HepG2 (cell line): ENCODE results near the gene HADHA. TPM values are rescaled to one million over a fixed set of nuclear protein-coding genes. Genes with fewer than 3 reads are reported as not detected.

Experiments used
- ATAC-seq: fragments of 200-7000 bp; cut with Tn5 transposase; 3 replicates; pipeline ENCODE4 v1.9.1; 2020; ENCODE audit warnings: mild to moderate bottlenecking, moderate library complexity
- BruUV-seq: library from RNA; stranded (reverse); fragments of 400-500 nt; replicated peaks from 2 replicates; lab custom pipeline; 2021; lab: Mats Ljungman, UMichigan
- CTCF ChIA-PET: fragments of 300-600 bp; formaldehyde crosslinking; extraction: SDS; loops from one replicate; lab custom pipeline; 2021; ENCODE audit warnings: low total read pairs, inconsistent platforms, low intra/inter-chr PET ratio; lab: Yijun Ruan, JAX
- POLR2A ChIA-PET: fragments of 350-600 bp; sonication (Branson Sonifier 250); formaldehyde crosslinking; loops from one replicate; lab custom pipeline; 2020; ENCODE audit warnings: antibody characterized with exemption, inconsistent platforms; lab: Yijun Ruan, JAX
- DNase-seq: peaks from one replicate; pipeline ENCODE4 v3.0.0-alpha.2; 2015; ENCODE audit warnings: low spot score
- FAIRE-seq: peaks from 3 replicates; lab custom pipeline; 2011; peaks lifted over from hg19 to GRCh38; lab: Jason Lieb, UNC
- H2AFZ ChIP-seq: one replicate; pipeline ENCODE4 v1.6.1; 2011; ENCODE audit warnings: low read length, inconsistent platforms
- H3K27ac ChIP-seq: fragments of 300-600 bp; 3 replicates; pipeline ENCODE4 v1.8.0; 2011; ENCODE audit warnings: mixed run types, mild to moderate bottlenecking, mixed read lengths, low read length, inconsistent platforms; ENCODE audit not compliant: insufficient read depth; ENCODE audit errors: extremely low read length
- H3K27me3 ChIP-seq, 2 experiments: fragments of 200-600 bp in 1 of 2; 2 replicates in 1 of 2; 3 replicates in 1 of 2; pipeline versions ENCODE4 v1.6.0 to v1.8.0; 2011; ENCODE audit warnings: low read length in 2 of 2, mild to moderate bottlenecking in 2 of 2, moderate library complexity in 2 of 2, inconsistent platforms in 1 of 2; ENCODE audit not compliant: insufficient read depth in 2 of 2, control insufficient read depth in 1 of 2
- H3K36me3 ChIP-seq, 2 experiments: fragments of 200-600 bp in 1 of 2; replicated peaks in 1 of 2; 2 replicates in 1 of 2; 3 replicates in 1 of 2; pipeline versions ENCODE4 v1.5.1 to v1.8.0; 2011; ENCODE audit warnings: low read length in 2 of 2, inconsistent platforms in 1 of 2; ENCODE audit not compliant: insufficient read depth in 2 of 2, control insufficient read depth in 1 of 2
- H3K4me1 ChIP-seq: 2 replicates; pipeline ENCODE4 v1.5.1; 2012; ENCODE audit warnings: low read length, inconsistent platforms; ENCODE audit not compliant: insufficient read depth
- H3K4me2 ChIP-seq: 2 replicates; pipeline ENCODE4 v1.6.0; 2011; ENCODE audit warnings: low read depth, low read length, inconsistent platforms
- H3K4me3 ChIP-seq, 3 experiments: fragments of 200-600 bp in 1 of 3; sonication (generic), shearing (Covaris generic) in 1 of 3; replicated peaks in 1 of 3; 2 replicates each; pipeline ENCODE4 v1.5.1; 2011 to 2016; ENCODE audit warnings: low read length in 3 of 3, inconsistent platforms in 2 of 3, low read depth in 2 of 3, mild to moderate bottlenecking in 2 of 3, control low read depth in 1 of 3, mixed read lengths in 1 of 3; ENCODE audit not compliant: insufficient read depth in 1 of 3
- H3K79me2 ChIP-seq: one replicate; pipeline ENCODE4 v1.6.1; 2011; ENCODE audit warnings: low read length, inconsistent platforms; ENCODE audit not compliant: insufficient read depth
- H3K9ac ChIP-seq: 2 replicates; pipeline ENCODE4 v1.6.0; 2011; ENCODE audit warnings: mild to moderate bottlenecking, low read depth, low read length, inconsistent platforms; ENCODE audit not compliant: insufficient read depth
- H3K9me3 ChIP-seq: 2 replicates; pipeline ENCODE4 v1.5.1; 2012; ENCODE audit warnings: mild to moderate bottlenecking, low read length
- H4K20me1 ChIP-seq: 2 replicates; pipeline ENCODE4 v1.6.0; 2011; ENCODE audit warnings: inconsistent platforms, mild to moderate bottlenecking, low read length, moderate library complexity; ENCODE audit not compliant: insufficient read depth
- MTA1 ChIP-seq: sonication (generic); formaldehyde crosslinking; IDR thresholded peaks from 2 replicates; pipeline ENCODE4 v1.4.0; 2020; ENCODE audit warnings: missing genetic modification reagents, mild to moderate bottlenecking, borderline replicate concordance
- SALL1 ChIP-seq: sonication (generic); formaldehyde crosslinking; IDR thresholded peaks from 2 replicates; pipeline ENCODE4 v1.8.0; 2022; ENCODE audit warnings: mild to moderate bottlenecking, missing genetic modification reagents
- ZBTB33 ChIP-seq: sonication (generic); formaldehyde crosslinking; IDR thresholded peaks from 2 replicates; pipeline ENCODE4 v1.4.0; 2020; ENCODE audit warnings: missing genetic modification reagents
- ZMYM3 ChIP-seq: sonication (generic); formaldehyde crosslinking; IDR thresholded peaks from 2 replicates; pipeline ENCODE4 v1.5.1; 2020; ENCODE audit warnings: mild to moderate bottlenecking, missing genetic modification reagents
- WGBS: methylation state at CpG from one replicate; pipeline ENCODE4 v1.1.6; 2017; ENCODE audit warnings: low lambda C conversion rate; 5-methylcytosine and 5-hydroxymethylcytosine counted together
- in situ Hi-C: cut with HindIII; loops from 2 replicates; pipeline ENCODE4 v1.10.0; 2017; ENCODE audit warnings: low pct_unique_long_range_greater_than_20kb; ENCODE audit not compliant: extremely low pct_ligation_motif_present
- intact Hi-C: fragments of 100-400 bp; cut with micrococcal nuclease; formaldehyde crosslinking; loops from one replicate; pipeline ENCODE4 v1.10.0; 2022; ENCODE audit not compliant: unreplicated experiment
- polyA plus RNA-seq, 8 experiments: library from polyadenylated mRNA; depleted of rRNA in 3 of 8; stranded (reverse) in 7 of 8; unstranded in 1 of 8; fragments of >200 nt; fragmentation: Illumina TruSeq in 4 of 8; extraction: Trizol in 4 of 8; gene quantifications; 2 replicates each; pipeline versions ENCODE4 v1.2.1 to v1.2.3, GENCODE V29; 2011 to 2016; ENCODE audit warnings: low read depth in 4 of 8, missing spikeins in 1 of 8, mixed read lengths in 1 of 8; ENCODE audit not compliant: insufficient read depth in 1 of 8
- total RNA-seq, 5 experiments: library from RNA; depleted of rRNA; stranded (reverse); fragments of >200 nt; fragmentation: Illumina TruSeq; extraction: Trizol; gene quantifications; 2 replicates each; pipeline ENCODE4 v1.2.3, GENCODE V29; 2016; ENCODE audit warnings: low read depth in 1 of 5
- TF ChIP-seq, protein P1 (sequence below): sonication (generic); formaldehyde crosslinking; IDR thresholded peaks from 2 replicates; pipeline ENCODE4 v1.4.0; 2020; ENCODE audit warnings: mild to moderate bottlenecking, missing genetic modification reagents
- TF ChIP-seq, protein P2 (sequence below): sonication (generic); formaldehyde crosslinking; IDR thresholded peaks from 2 replicates; pipeline ENCODE4 v1.5.1; 2020; ENCODE audit warnings: mild to moderate bottlenecking, missing genetic modification reagents, moderate library complexity

Gene HADHA
- total and polyA plus RNA-seq, 2 of the 13 experiments (the other 11 are each of a cell fraction or from before 2014, with no cell fraction given): 102 to 270 TPM

DNA sequence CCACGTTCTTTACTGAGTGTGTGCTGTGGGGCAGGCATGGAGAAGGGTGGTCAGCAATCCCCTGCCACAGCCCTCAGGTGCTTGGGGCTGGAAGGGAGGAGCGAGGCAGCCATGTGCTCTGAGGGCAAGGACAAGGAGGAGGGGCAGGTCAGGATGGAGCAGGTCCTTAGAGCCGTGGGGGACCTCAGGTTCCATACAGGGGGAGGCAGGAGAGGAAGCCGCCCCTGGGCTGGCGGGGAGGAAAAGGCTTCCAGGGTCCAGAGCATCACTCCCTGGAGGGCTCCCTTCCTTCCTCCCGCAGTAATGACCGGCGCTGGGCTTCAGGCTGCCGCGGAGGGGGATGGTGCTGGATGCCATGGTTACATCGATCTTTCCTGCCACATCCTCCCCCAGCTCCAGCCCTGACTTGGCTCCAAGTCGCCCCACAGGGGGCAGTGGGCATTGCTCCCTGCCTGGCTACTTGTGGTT lies 65.0 kb downstream of the HADHA start:
- in situ Hi-C loops (no loop called here), intact Hi-C loops (no loop called here)
- peak overlapping the region; percentile 90 for H3K4me2 ChIP-seq
- peak overlapping the region in 2 of 3 experiments; percentile 40 to 74; a peak in 3 of 6 replicates for H3K4me3 ChIP-seq
- FAIRE-seq (no peak), DNase-seq (no peak), ATAC-seq (peak; percentile 2; the same call in 1 of the 3 replicates)
- BruUV-seq: no TSS peak
- H3K79me2 ChIP-seq: no peaks in the 10 kb centered on the region
- TF ChIP-seq, protein P1, sequence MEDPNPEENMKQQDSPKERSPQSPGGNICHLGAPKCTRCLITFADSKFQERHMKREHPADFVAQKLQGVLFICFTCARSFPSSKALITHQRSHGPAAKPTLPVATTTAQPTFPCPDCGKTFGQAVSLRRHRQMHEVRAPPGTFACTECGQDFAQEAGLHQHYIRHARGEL: no peak
- TF ChIP-seq ZBTB33 (CRISPR knock-in tag): 0 out of 2 replicates have a peak, but pooled peaks have one; percentile 43
- CTCF ChIA-PET: no interaction called here
- no peak overlapping the region for H2AFZ ChIP-seq
- 50% methylated on average over 9 of the region's 12 CpGs for WGBS
- POLR2A ChIA-PET: no interaction called here
- H3K36me3 ChIP-seq: no peaks in the 10 kb centered on the region
- no peak overlapping the region for H3K27ac ChIP-seq
- peaks cover 26% of the 10 kb centered on the region for H3K4me1 ChIP-seq
- H3K9me3 ChIP-seq: no peaks in the 10 kb centered on the region
- no peak overlapping the region; the same call in 1 of the 2 replicates for H3K9ac ChIP-seq
- peaks cover 12 to 58% of the 10 kb centered on the region in 2 experiments; a peak in 4 of 5 replicates for H3K27me3 ChIP-seq
- no peaks in the 10 kb centered on the region for H4K20me1 ChIP-seq

- Histone ChIP-seq H3K4me1 (peaks cover 26% of the 10 kb centered on the region), H3K36me3 (no peaks in the 10 kb centered on the region), H3K79me2 (no peaks in the 10 kb centered on the region), H3K9ac (no peak overlapping the region; the same call in 1 of the 2 replicates), H3K4me2 (peak overlapping the region; percentile 90), H3K9me3 (no peaks in the 10 kb centered on the region), H2AFZ (no peak overlapping the region), H4K20me1 (no peaks in the 10 kb centered on the region), H3K27ac (no peak overlapping the region), H3K27me3 (peaks cover 14 to 64% of the 10 kb centered on the region in 2 experiments; a peak in 4 of 5 replicates), H3K4me3 (peak overlapping the region; percentile 40 to 74 (median 64))
- no peak for FAIRE-seq
- ChIA-PET POLR2A (no interaction called here), CTCF (no interaction called here)
- intact Hi-C loops (no loop called here), in situ Hi-C loops (no loop called here)
- no peak for DNase-seq
- BruUV-seq: no TSS peak
- 5% methylated on average over 29 of the region's 48 CpGs for WGBS
- ATAC-seq: peak; percentile 34
- 0 out of 2 replicates have a peak, but pooled peaks have one; percentile 38 for TF ChIP-seq MTA1
- TF ChIP-seq, protein P2, sequence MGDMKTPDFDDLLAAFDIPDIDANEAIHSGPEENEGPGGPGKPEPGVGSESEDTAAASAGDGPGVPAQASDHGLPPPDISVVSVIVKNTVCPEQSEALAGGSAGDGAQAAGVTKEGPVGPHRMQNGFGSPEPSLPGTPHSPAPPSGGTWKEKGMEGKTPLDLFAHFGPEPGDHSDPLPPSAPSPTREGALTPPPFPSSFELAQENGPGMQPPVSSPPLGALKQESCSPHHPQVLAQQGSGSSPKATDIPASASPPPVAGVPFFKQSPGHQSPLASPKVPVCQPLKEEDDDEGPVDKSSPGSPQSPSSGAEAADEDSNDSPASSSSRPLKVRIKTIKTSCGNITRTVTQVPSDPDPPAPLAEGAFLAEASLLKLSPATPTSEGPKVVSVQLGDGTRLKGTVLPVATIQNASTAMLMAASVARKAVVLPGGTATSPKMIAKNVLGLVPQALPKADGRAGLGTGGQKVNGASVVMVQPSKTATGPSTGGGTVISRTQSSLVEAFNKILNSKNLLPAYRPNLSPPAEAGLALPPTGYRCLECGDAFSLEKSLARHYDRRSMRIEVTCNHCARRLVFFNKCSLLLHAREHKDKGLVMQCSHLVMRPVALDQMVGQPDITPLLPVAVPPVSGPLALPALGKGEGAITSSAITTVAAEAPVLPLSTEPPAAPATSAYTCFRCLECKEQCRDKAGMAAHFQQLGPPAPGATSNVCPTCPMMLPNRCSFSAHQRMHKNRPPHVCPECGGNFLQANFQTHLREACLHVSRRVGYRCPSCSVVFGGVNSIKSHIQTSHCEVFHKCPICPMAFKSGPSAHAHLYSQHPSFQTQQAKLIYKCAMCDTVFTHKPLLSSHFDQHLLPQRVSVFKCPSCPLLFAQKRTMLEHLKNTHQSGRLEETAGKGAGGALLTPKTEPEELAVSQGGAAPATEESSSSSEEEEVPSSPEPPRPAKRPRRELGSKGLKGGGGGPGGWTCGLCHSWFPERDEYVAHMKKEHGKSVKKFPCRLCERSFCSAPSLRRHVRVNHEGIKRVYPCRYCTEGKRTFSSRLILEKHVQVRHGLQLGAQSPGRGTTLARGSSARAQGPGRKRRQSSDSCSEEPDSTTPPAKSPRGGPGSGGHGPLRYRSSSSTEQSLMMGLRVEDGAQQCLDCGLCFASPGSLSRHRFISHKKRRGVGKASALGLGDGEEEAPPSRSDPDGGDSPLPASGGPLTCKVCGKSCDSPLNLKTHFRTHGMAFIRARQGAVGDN (CRISPR knock-in tag): peak; percentile 52; the same call in 1 of the 2 replicates
- TF ChIP-seq SALL1 (CRISPR knock-in tag): peak; percentile 20; the same call in 1 of the 2 replicates
- TF ChIP-seq ZMYM3 (CRISPR knock-in tag): 0 out of 2 replicates have a peak, but pooled peaks have one; percentile 53
Measured at GRCh38 chr2:26178746-26179436, 65.5 kb downstream of the HADHA start.
